A673 (cell line): ENCODE data around the gene WT1.

Experiments
- EZH2 ChIP-seq: fragments of 200-600 bp; sonication (generic); IDR thresholded peaks from 2 replicates; pipeline ENCODE4 v1.6.1; 2017; ENCODE audit warnings: borderline replicate concordance, low read depth, mild to moderate bottlenecking, mixed read lengths, antibody characterized with exemption, low read length; ENCODE audit not compliant: poor library complexity, severe bottlenecking
- TF ChIP-seq, protein P1 (sequence below): fragments of 300-800, 200-600 bp; sonication (generic); conservative IDR thresholded peaks from 2 replicates; pipeline ENCODE4 v1.5.1; 2017; ENCODE audit warnings: low read depth, mild to moderate bottlenecking, antibody characterized with exemption, low read length, moderate library complexity, mixed read lengths

DNA sequence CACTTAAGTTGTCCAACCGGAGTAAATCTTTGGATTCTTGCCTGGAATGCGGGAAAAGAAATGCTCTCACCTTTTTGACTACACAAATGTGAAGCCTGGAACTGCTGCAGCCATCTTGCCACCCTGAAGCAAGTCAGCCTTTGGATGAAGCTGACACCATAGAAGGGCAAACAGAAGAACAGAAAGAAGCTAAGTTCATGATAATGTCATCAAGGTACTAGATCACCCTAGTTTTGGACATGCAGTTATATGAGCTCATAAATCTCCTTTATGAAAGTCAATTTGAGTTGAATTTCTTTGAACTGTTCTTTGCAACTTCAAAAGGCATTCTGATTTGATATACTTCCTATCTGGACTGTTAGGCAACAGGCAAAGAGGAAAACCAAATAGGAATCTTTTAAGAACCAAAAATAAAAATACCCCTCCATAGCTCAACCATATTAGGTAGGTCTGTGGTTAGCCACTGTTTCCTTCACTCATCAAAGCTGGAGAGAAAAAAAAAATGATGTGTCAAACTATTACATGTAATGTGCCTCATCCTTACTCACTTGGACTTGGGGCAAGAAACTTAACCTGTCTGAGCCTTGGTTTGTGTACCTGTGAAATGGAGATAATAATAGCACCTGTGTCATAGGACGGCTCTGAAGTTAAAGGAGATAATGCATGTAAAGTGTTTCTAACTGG, 91.9 kb downstream of the WT1 start:
- TF ChIP-seq, protein P1, sequence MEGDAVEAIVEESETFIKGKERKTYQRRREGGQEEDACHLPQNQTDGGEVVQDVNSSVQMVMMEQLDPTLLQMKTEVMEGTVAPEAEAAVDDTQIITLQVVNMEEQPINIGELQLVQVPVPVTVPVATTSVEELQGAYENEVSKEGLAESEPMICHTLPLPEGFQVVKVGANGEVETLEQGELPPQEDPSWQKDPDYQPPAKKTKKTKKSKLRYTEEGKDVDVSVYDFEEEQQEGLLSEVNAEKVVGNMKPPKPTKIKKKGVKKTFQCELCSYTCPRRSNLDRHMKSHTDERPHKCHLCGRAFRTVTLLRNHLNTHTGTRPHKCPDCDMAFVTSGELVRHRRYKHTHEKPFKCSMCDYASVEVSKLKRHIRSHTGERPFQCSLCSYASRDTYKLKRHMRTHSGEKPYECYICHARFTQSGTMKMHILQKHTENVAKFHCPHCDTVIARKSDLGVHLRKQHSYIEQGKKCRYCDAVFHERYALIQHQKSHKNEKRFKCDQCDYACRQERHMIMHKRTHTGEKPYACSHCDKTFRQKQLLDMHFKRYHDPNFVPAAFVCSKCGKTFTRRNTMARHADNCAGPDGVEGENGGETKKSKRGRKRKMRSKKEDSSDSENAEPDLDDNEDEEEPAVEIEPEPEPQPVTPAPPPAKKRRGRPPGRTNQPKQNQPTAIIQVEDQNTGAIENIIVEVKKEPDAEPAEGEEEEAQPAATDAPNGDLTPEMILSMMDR = no peak
- TF ChIP-seq EZH2 = no peak
